Left lung (tissue), 10 donors: Measurements from ENCODE around the gene PRCD. TPM values are rescaled to one million over a fixed set of nuclear protein-coding genes. Genes with fewer than 3 reads are reported as not detected.
A peak's percentile ranks its signal among the peaks of the same experiment; 100 is the strongest.

Source experiments
- ATAC-seq: fragments of 200-7000 bp; cut with Tn5 transposase; one replicate; pipeline ENCODE4 v1.9.1; 2020; ENCODE audit warnings: moderate library complexity
- DNase-seq, 4 donors: peaks; one replicate each; pipeline ENCODE4 v3.0.0-alpha.2; 2013 to 2020
- H3K27ac ChIP-seq, 2 donors: fragments of 200-600 bp; sonication (generic) in 1 of 2; one replicate each; pipeline versions ENCODE4 v1.5.0 to v1.8.0; 2020 to 2021
- H3K27me3 ChIP-seq, 2 donors: fragments of 200-600 bp; sonication (generic) in 1 of 2; one replicate each; pipeline versions ENCODE4 v1.5.0 to v1.8.0; 2020 to 2021
- H3K36me3 ChIP-seq, 2 donors: fragments of 200-600 bp; sonication (generic) in 1 of 2; one replicate each; pipeline versions ENCODE4 v1.5.0 to v1.8.0; 2020 to 2021
- H3K4me1 ChIP-seq, 2 donors: fragments of 200-600 bp; one replicate each; pipeline ENCODE4 v1.8.0; 2021
- H3K4me3 ChIP-seq, 2 donors: fragments of 200-600 bp; sonication (generic) in 1 of 2; one replicate each; pipeline versions ENCODE4 v1.5.0 to v1.8.0; 2020 to 2021; ENCODE audit warnings: mild to moderate bottlenecking in 1 of 2
- H3K9me3 ChIP-seq, 2 donors: fragments of 200-600 bp; sonication (generic) in 1 of 2; one replicate each; pipeline versions ENCODE4 v1.5.0 to v1.8.0; 2020 to 2021
- intact Hi-C, 2 donors: fragments of 100-400 bp; cut with DNase I; formaldehyde crosslinking; loops; one replicate each; pipeline versions ENCODE4 v1.11.2 to v1.14.2; 2022
- polyA plus RNA-seq, 6 donors: library from polyadenylated mRNA; unstranded; fragments of 120-200 nt; gene quantifications; one replicate each; pipeline ENCODE4 v1.2.1, GENCODE V29; 2013; ENCODE audit not compliant: insufficient read length in 6 of 6
- total RNA-seq, 2 donors: library from RNA; stranded (reverse); fragmentation: NEBNext Ultra II Directional; extraction: Animal tissue kit (Norgen Biotek cat#: 25700); gene quantifications; one replicate each; pipeline ENCODE4 v1.2.1, GENCODE V29; 2021
- TF ChIP-seq, protein P1 (sequence below), 2 donors: fragments of 200-600 bp; sonication (generic) in 1 of 2; IDR thresholded peaks; one replicate each; pipeline versions ENCODE4 v1.5.0 to v1.8.0; 2021; ENCODE audit warnings: antibody characterized with exemption in 2 of 2
- donor health status: DM: no; HTN: yes; CAD: no.
- donor health status: DM: no; HTN: no; CAD: no.

Gene PRCD
- total and polyA plus RNA-seq, 8 donors: 1.3 to 11.4 (median 8.9) TPM

DNA sequence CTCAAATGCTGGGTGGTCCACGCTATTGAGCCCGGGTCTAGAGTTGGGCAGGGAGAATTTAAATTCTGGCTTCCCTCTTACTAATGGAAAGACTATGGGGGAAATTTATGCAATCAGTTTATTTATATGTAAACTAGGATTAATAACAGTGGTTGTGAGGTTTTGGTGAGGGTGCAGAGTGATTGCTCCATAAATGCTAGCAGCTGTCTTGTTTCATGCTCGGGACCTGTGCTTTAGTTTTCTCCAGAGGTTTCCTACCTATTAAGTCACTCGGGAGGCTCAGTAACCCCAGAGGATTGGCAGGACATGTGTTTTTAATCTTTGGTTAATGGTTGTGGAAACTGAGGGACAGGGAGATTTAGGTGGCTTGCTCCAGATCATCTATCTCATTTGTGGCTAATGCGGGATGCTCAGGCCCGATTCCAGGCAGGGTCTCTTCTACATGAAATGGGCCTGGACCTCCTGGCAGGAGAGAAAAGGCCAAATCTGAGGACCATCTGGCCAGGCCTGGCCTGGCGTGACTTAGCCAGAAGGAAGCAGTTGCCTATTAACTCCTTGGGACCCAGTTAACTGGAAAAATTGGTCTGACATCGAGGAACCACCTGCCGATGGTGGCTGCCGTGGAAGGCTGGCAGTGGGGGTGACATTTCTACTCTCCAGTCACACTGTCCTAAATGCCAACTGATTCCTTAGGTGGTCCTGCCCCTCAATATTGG is 2.1 kb downstream of the PRCD start:
- peak in 1 of 4 donors; percentile 30 for DNase-seq
- Histone ChIP-seq H3K27ac (no peak overlapping the region), H3K4me1 (peaks cover 26 to 77% of the 10 kb centered on the region in 2 donors), H3K9me3 (no peaks in the 10 kb centered on the region), H3K4me3 (no peak overlapping the region), H3K27me3 (peaks cover 10 to 51% of the 10 kb centered on the region in 2 donors), H3K36me3 (no peaks in the 10 kb centered on the region)
- TF ChIP-seq, protein P1, sequence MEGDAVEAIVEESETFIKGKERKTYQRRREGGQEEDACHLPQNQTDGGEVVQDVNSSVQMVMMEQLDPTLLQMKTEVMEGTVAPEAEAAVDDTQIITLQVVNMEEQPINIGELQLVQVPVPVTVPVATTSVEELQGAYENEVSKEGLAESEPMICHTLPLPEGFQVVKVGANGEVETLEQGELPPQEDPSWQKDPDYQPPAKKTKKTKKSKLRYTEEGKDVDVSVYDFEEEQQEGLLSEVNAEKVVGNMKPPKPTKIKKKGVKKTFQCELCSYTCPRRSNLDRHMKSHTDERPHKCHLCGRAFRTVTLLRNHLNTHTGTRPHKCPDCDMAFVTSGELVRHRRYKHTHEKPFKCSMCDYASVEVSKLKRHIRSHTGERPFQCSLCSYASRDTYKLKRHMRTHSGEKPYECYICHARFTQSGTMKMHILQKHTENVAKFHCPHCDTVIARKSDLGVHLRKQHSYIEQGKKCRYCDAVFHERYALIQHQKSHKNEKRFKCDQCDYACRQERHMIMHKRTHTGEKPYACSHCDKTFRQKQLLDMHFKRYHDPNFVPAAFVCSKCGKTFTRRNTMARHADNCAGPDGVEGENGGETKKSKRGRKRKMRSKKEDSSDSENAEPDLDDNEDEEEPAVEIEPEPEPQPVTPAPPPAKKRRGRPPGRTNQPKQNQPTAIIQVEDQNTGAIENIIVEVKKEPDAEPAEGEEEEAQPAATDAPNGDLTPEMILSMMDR (IDR thresholded peaks at IDR 0.05): no peak
- intact Hi-C loops: no loop called here
- no peak for ATAC-seq

DNA sequence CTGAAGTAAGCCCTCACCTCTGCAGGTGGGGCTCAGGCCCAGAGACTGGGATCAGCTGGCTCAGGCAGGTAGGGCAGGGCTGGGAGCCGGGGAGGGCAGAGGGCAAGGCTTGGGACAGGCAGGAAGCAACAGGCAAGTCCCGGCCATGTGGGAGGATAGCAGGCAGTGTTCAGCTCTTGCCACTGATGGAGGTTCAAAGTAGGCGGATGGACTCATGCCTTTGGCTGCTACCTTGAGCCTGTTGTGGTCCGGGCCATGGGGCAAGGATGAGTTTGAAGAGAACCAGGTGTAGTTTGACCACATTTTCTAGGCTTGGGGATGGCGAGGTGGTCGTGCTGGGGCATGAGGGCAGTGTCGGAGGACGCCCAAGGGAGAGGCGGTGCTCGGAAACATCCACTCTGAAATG is 2.7 kb downstream of the PRCD start:
- ATAC-seq (no peak), DNase-seq (peak in 1 of 4 donors; percentile 52)
- Histone ChIP-seq H3K36me3 (no peaks in the 10 kb centered on the region), H3K9me3 (no peaks in the 10 kb centered on the region), H3K4me1 (peaks cover 30 to 82% of the 10 kb centered on the region in 2 donors), H3K27me3 (peaks cover 10 to 45% of the 10 kb centered on the region in 2 donors), H3K27ac (no peak overlapping the region), H3K4me3 (no peak overlapping the region)
- TF ChIP-seq, protein P1 (IDR thresholded peaks at IDR 0.05): no peak
- intact Hi-C loops: no loop called here

DNA sequence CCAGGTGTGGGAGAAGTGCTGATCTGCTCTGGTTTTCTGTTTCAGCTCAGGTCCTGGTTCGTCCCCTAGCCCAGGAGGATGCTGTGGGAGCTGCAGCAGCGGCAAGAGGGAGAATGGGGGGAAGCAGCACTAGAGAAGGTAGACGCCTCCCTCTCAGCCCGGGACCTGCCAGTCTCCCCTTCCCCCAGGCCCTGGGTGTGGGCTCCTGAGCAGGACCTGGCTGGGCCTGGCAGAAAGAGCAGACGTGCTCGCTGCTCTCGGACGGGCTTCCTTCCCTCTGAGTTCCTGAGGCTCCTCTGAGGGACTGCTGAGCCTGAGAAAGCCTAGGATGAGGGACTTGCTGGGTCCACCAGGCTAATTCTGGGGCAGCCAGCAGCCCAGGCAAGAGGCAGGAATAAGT is 3.1 kb downstream of the PRCD start:
- H3K36me3 ChIP-seq: no peaks in the 10 kb centered on the region
- ATAC-seq: no peak
- no peak overlapping the region for H3K27ac ChIP-seq
- intact Hi-C loops: no loop called here
- TF ChIP-seq, protein P1 (IDR thresholded peaks at IDR 0.05): no peak
- H3K9me3 ChIP-seq: no peaks in the 10 kb centered on the region
- peak in 1 of 4 donors; percentile 21 for DNase-seq
- peaks cover 6 to 41% of the 10 kb centered on the region in 2 donors for H3K27me3 ChIP-seq
- peaks cover 30 to 78% of the 10 kb centered on the region in 2 donors for H3K4me1 ChIP-seq
- no peak overlapping the region for H3K4me3 ChIP-seq

DNA sequence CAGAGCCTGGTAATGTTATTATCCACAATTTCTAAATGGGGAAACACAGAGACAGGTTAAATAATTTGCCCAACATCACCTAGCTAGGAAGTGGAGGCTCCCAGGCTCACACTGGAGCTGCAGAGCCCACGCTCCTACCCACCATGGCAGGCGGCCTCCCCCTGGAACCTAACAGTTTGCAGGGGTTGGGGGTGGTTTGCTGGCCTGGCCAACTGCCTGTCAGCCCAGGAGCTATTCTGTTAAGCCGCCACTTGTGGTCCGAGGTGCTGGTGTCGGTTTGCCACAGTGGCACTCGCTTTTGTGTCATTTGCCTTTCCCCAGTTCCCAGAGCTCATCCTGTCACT is 3.6 kb downstream of the PRCD start:
- TF ChIP-seq, protein P1 (IDR thresholded peaks at IDR 0.05): no peak
- H3K4me1 ChIP-seq: peaks cover 26 to 77% of the 10 kb centered on the region in 2 donors
- H3K27ac ChIP-seq: peak overlapping the region in 1 of 2 donors; percentile 48
- ATAC-seq (no peak), DNase-seq (peak in 1 of 4 donors; percentile 42)
- no peak overlapping the region for H3K4me3 ChIP-seq
- no peaks in the 10 kb centered on the region for H3K9me3 ChIP-seq
- intact Hi-C loops: no loop called here
- H3K27me3 ChIP-seq: peaks cover 2 to 37% of the 10 kb centered on the region in 2 donors
- H3K36me3 ChIP-seq: no peaks in the 10 kb centered on the region

DNA sequence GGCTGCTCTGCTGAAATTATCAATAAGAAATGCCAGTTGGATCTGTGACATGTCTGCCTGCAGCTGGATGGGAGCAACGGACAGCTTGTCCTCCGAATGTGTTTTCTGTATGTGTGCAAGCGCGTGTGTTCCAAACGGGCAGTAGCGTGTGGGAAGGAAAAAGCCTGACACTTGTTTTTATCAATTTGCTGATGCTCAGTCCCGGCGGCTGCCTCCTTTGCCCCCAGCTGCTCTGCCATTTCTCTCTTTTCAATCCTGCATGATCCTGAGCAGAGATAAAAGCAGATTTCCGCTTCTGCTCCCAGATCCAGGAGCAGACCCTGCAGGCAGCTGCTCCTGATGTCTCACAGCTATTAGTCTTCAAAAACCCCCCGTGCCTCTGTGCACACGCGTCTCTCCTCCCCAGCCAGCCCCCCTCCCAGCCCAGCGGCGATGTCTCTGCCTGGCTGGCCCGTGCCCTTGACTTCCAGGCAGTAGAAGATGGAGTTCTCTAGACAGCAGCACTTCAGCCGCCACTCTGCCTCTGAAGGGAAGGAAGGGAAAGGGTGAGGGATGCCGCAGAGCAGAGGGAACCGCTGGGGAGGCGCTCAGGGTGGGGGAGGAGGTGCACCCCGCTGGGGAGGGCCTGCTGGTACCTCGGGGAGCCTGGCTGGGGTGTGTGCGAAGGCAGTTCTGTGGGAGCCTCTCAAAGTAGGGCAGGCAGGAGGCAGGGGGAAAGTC is 4.1 kb downstream of the PRCD start:
- peaks cover 25 to 76% of the 10 kb centered on the region in 2 donors for H3K4me1 ChIP-seq
- no peak overlapping the region for H3K4me3 ChIP-seq
- intact Hi-C loops: no loop called here
- ATAC-seq: no peak
- TF ChIP-seq, protein P1 (IDR thresholded peaks at IDR 0.05): no peak
- no peaks in the 10 kb centered on the region for H3K36me3 ChIP-seq
- peak overlapping the region in 1 of 2 donors; percentile 48 for H3K27ac ChIP-seq
- DNase-seq: peak in 2 of 4 donors; percentile 64 to 71
- no peaks in the 10 kb centered on the region for H3K9me3 ChIP-seq
- H3K27me3 ChIP-seq: peaks cover 0 to 31% of the 10 kb centered on the region in 2 donors
